C4-2B (cell line): Measurements from ENCODE around the gene FAM149A.

Experiments
- H3K27ac ChIP-seq: fragments of 450-650 bp; 2 replicates; pipeline ENCODE4 v1.5.1; 2017
- CTCF ChIP-seq: fragments of 450-650 bp; conservative IDR thresholded peaks from 2 replicates; pipeline ENCODE4 v1.5.1; 2017; ENCODE audit warnings: mild to moderate bottlenecking
- ZFX ChIP-seq: fragments of 450-650 bp; IDR thresholded peaks from 2 replicates; pipeline ENCODE4 v1.6.1; 2017

The FAM149A gene

GRCh38 chr4:186158966-186159365 is 54.5 kb downstream of the FAM149A start:
- TF ChIP-seq CTCF (no peak), ZFX (no peak)
- H3K27ac ChIP-seq = no peak overlapping the region

DNA sequence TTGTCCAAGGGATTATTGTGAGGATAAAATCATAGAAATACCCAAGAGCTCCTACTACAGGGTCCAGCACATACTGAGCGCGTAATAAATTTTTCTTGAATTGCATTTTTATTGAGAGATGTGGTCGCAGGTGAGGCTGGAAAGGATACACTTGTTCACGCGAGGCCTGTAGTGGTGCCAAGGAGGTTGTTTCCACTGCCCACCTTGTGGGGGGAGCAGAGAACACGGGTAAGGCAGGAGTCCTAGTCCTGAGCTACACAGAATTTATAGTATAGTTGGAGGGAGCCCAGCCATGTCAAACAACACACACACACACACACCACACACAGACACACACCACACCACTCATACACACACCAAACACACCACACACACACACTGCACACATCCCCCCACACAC is 55.1 kb downstream of the FAM149A start:
- H3K27ac ChIP-seq = no peak overlapping the region
- TF ChIP-seq CTCF (no peak), ZFX (no peak)

DNA sequence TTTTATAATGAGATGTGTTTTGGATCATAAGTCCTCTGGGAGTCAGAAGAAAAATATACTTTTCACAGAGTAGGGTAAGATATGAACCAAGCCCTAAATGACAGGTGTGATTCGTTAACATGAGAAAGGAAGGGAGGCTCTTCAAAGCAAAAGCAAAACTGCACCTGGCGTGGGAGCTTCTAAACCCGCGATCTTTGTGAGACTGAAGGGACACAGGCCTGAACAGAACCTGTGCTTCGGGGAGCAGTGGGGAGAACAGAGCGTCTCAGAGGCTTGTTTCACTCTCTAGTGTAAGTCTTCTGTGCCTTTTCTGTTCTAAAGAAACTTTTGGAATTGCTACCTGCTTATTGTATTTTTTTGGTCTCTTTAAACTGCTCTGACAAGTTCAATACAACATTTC is 56.6 kb downstream of the FAM149A start:
- no peak overlapping the region for H3K27ac ChIP-seq
- TF ChIP-seq ZFX (no peak), CTCF (no peak)

DNA sequence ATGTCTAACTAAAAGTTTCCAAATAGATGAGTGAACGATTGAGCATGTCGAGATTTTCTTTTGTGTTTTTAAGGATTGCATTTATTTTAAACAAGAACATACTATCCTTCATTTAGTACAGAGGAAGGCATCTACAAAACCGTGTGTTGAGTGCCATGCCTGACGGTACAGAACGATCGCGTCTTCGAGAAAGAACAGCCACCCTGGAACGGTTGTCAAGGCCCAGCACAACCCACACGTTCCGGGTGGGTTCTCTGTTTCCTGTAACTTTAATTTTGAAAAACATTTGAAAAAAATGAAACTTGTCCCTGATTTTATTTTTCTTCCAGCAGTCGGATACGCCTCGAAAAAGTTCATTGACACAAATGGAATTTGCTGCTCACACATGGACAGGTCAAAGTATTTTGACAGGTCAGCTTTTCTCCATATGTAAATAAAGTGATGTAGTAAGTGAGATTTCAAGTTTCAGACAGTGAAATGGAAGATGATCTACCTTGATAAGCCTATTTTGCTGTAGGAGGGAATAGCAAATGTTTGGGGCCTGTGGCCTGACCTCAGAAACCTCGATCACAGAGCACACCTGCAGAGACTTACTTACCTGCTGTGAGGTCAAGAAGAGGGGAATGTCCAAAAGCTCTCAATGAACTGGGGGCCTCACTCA is 62.5 kb downstream of the FAM149A start:
- H3K27ac ChIP-seq = no peak overlapping the region
- TF ChIP-seq ZFX = no peak
- no peak for TF ChIP-seq CTCF

GRCh38 chr4:186167605-186168004 is 63.1 kb downstream of the FAM149A start:
- TF ChIP-seq ZFX (no peak), CTCF (no peak)
- H3K27ac ChIP-seq = no peak overlapping the region

DNA sequence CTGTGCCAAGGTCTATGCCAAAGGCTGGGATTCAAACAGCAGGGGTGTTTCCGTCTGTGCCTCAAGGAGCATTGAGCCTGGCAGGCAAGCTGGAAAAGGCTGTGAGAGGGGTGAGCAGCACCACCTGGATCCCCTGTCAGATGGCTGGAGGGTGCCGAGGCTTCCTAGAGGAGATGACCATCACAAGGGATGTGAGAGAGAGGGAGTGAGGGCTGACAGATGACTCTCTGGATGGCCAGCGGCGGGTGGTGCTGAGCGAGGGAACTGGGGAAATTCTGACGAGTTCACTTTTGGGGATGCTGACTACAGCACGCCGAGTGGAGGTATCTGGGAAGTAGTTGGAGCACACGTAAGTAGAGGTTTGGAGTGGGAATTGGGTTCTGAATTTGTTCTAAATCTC is 64.2 kb downstream of the FAM149A start:
- no peak overlapping the region for H3K27ac ChIP-seq
- TF ChIP-seq ZFX (no peak), CTCF (no peak)

DNA sequence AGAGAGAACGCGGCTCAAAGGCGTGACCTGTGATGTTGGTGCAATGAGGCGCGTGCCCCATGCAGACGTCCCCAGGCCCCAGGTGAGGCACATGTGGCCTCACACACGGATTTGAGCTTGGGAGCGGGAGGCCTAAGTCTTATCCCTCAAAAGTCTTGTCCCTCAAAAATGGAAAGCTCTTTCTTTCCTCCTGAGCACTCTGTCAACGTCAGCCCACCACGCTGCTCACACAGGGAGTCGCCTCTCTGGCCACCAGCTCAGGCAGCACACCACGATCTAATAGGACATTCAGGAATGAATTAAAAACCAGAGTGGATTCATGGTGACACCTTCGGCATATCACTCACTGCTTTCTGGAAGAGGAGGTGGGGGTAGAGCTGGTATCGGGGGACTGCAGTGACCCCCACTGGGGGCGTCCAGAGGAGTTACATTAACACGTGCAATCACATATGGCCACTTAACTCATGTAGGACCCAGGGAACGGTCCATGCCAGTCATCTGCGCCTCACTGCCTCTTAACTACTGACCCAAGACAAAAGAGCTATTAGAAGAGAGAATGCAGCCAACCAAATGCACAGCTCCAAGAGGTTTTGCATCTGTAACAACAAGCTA is 64.9 kb downstream of the FAM149A start:
- H3K27ac ChIP-seq = no peak overlapping the region
- TF ChIP-seq ZFX = no peak
- TF ChIP-seq CTCF = no peak
